Vagina (tissue), 2 donors: ENCODE measurements around the gene PIK3C2B.

Experiments used
- POLR2AphosphoS5 ChIP-seq, 2 donors: sonication (generic); formaldehyde crosslinking; IDR thresholded peaks; one replicate each; pipeline ENCODE4 v1.9.0; 2017; ENCODE audit warnings: antibody characterized with exemption in 2 of 2, mild to moderate bottlenecking in 2 of 2, low read depth in 1 of 2; ENCODE audit not compliant: insufficient read depth in 1 of 2
- TF ChIP-seq, protein P1 (sequence below), 3 experiments: fragments of 450-650 bp in 2 of 3; fragments of 200-600 bp in 1 of 3; sonication (generic) in 1 of 3; IDR thresholded peaks; one replicate each; pipeline ENCODE4 v1.5.1; 2017 to 2019; ENCODE audit warnings: antibody characterized with exemption in 3 of 3, mild to moderate bottlenecking in 2 of 3, moderate library complexity in 2 of 3

DNA sequence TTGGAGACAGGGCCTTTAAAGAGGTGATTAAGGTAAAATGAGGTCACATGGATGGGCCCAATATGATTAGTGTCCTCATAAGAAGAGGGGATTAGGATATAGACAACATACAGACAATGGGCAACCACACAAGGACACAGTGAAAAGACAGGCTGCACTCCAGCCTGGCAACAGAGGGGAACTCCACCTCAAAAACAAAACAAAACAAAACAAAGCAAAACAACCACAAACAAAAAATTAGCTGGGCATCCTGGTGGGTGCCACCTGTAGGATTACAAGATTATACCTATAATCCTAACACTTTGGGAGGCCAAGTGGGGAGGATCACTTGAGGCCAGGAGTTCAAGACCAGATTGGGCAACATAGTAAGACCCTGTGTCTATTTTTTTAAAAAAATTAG, 16.8 kb upstream of the PIK3C2B start:
- TF ChIP-seq, protein P1, sequence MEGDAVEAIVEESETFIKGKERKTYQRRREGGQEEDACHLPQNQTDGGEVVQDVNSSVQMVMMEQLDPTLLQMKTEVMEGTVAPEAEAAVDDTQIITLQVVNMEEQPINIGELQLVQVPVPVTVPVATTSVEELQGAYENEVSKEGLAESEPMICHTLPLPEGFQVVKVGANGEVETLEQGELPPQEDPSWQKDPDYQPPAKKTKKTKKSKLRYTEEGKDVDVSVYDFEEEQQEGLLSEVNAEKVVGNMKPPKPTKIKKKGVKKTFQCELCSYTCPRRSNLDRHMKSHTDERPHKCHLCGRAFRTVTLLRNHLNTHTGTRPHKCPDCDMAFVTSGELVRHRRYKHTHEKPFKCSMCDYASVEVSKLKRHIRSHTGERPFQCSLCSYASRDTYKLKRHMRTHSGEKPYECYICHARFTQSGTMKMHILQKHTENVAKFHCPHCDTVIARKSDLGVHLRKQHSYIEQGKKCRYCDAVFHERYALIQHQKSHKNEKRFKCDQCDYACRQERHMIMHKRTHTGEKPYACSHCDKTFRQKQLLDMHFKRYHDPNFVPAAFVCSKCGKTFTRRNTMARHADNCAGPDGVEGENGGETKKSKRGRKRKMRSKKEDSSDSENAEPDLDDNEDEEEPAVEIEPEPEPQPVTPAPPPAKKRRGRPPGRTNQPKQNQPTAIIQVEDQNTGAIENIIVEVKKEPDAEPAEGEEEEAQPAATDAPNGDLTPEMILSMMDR (IDR thresholded peaks at IDR 0.05): no peak
- TF ChIP-seq POLR2AphosphoS5 (IDR thresholded peaks at IDR 0.05; ENCODE audit: insufficient read depth in 1 of 2, low read depth in 1 of 2): no peak
